Measurements from ENCODE around the gene EPM2A. TPM values are rescaled to one million over a fixed set of nuclear protein-coding genes. Genes with fewer than 3 reads are reported as not detected.
A peak's percentile ranks its signal among the peaks of the same experiment; 100 is the strongest.
"Not testable (repeated sequence)": the region's sequence is repeated elsewhere in the genome, so short reads cannot be mapped to it uniquely, and the experiment has no call there.

EPM2A gene
- total RNA-seq: 16.5 TPM

DNA sequence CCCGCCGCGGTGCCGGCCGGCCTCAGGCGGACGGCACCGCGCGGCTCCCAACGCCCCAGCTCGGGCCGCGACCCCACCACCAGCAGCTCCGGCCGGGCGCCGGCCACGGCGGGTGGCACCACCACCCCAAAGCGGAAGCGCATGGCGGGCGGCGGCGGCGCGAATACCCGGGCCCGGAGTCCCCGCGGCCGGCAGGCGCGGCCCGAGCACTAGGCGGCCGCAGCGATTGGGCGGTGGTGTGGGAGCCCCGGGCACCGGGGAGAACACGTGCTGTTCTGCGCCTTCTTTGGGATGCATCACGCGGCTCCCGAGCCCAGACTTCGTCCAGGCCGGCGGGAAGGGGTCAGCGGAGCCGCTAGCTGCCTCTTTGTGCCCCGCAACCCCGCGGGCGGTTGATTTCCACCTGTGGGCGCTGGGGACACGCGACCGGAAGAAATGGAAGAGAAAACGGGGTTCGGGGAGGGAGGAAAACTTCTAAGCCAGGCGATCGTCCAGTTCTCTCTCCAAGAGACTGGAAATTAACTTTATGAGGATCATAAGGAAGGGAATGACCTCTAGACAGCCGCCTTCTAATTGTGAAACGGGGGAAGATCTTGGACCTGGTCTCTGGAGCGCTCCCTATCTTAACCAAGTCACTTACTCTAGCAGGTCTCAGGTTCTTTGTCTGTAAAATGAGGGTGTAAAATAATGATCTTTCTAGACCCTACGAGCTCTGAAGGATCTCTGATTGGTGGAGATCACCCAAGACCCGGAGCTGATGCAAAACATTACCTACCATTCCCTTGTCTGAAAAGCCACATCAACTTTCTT lies at the start of gene EPM2A:
Gene EPM2A, minus strand, starts transcription at position 165 of the 810 bp plus-strand sequence. Its CDS starts 22 bp downstream, at position 143.
- DNase-seq (ENCODE audit: low spot score): peak; percentile 83

DNA sequence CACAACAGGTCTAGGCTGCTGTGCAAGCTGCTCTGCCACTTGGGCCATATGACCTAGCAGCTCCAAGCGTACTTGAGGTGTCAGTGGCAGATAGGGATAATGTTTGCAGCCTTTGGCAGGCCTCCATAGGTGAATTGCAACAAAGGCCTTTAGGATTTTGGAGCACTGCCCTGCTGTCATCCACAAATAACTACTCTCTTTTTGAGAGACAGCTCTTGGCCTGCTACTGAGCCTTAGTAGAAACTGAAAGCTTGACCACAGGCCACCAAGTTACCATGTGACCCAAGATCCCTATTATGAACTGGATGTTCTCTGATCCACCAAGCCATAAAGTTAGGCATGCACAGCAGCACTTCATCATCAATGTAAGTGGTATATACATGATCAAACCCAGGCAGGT lies 49.4 kb upstream of the EPM2A start:
- no peak for DNase-seq (ENCODE audit: low spot score)

DNA sequence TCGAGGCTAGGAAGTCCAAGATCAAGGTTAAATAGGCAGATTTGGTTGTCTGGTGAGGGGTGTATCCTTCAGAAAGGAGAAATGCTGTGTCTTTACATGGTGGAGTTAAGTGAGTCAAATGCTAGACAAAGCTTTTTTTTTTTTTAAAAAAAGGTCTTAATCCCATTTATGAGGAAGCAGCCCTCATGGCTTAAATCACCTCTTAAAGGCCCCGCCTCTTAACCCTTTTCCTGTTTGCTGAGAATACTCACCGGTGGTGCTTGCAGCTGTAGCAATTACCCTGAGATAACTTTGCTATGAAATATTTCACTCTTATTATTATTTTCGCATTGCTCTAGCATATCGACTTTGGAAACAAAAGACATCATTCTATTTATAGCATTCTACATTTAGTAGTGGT lies 48.5 kb upstream of the EPM2A start:
- DNase-seq (ENCODE audit: low spot score): no peak

DNA sequence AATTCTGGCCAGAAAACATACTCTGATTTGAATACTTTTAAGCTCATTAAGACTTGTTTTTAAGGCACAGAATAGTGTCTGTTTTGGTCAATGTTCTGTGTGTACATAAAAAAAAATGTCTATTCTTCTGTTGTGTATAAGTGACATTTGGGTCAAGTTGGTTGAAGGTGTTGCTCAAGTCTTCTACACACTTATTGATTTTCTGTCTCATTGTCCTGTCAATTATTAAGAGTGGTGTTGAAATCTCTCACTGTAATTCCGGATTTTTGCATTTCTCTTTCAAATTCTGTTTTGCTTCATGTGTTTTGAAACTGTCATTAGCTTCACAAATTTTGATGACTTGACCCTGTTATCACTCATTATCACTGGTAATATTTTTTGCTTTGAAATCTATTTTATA lies 37.5 kb upstream of the EPM2A start:
- DNase-seq (ENCODE audit: low spot score): no peak

DNA sequence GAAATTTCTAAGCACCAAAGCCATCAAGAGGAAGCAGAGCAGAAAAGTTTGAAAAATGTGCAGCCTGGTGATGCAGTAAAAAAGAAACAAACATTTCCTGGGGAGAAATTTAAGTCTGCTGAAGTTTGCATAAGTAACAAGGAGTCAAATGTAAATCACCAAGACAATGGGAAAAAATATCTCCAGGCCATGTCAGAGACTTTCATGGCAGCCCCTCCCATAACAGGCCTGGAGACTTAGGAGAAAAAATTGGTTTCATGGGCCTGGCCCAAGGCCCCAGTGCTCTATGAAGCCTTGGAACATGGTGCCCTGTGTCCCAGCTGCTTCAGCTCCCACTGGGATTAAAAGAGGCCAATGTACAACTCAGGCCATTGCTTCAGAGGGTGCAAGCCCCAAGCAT lies 30.1 kb upstream of the EPM2A start:
- DNase-seq (ENCODE audit: low spot score): no peak

DNA sequence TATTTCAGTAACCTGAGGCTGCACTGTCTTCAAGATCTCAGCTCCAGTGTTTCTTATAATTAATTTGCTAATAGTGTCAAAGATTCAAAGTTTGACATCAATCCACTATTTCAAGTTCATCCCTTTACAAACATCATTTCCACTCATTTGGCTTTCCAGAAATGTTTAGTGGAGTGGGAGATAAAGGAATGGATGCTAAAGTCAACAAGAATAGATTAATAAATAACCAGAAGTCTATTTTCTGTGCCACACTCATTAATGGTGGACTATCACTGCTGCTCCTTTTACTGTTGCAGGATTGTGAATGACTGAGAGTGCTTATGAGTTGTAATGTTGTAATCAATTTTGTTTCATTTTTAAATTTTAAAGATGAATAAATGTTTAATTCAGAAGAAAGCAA lies 28.4 kb upstream of the EPM2A start:
- no peak for DNase-seq (ENCODE audit: low spot score)

DNA sequence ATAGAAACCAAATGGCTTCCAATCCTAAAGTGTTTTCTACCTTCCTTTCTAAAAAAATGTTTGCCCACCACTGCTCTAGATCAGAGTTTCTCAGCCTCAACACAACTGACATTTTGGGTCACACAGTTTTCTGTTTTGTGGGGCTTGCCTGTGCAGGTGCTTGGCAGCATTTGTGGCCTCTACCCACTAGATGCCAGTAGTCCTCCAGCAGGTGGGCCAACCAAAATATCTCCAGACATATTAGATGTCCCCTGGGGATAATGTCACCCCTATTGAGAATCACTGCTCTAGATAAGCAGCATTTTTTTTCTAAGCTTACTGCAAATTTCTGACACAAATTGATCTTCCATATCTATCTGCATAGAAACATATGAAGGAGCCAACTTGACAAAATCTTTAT lies 26.3 kb upstream of the EPM2A start:
- no peak for DNase-seq (ENCODE audit: low spot score)

DNA sequence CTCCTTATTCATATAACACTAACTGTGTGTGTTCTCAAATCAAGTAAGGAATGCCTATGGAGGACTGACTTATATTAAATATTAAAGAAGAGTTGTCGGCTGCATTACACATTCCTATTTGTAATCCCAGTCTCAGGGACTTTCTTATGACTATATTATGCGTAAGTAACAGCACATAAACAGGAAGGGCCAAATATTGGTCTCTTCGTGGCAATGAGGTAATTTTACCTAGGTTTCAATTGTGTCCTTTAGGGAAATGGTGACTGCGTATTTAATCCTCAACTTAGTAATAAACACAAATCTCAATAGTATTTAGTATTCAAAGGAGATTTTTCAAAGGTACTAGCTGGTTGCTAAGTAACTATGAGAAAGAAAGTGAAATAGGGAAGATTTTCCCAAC lies 22.8 kb upstream of the EPM2A start:
- no peak for DNase-seq (ENCODE audit: low spot score)

DNA sequence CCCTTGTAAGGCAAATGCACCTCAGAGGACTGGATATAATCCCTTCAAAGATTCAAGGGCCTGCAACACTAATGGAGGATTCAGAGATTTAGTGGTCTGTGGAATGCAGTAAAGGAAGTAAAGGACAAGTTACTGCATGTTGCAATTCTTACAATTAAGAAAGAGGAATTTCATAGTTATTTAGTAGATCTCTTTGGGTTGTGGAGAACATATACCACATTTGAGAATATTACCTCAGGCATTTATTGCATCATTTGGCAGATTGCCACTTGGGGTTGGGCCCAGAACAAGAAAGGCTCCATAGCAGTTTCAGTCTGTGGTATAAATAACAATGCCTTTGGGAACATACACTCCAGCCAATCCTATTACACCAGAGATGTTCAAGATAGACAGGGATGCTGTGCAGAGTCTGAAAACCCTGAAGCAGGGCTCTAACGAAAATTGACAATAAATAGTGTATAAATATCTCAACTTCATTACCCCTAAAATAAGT lies 20.9 kb upstream of the EPM2A start:
- no peak for DNase-seq (ENCODE audit: low spot score)

DNA sequence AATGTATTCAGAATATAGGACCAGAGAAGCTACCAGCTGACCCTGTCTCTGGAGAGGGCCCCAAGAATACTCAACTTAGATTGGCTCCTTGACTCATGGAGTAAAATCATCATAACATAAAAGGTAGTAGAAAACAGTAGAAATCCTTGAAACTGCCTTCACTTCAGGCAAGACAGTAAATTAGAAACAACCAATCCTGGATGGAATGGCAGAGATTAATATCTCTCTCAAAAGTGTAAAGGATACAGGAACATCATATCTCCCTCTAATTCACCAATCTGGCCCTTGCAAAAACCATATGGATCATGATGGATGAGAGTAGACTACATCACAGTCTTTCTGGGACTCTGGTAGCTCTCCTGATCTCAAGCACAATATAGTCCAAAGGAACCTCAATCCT lies 20.4 kb upstream of the EPM2A start:
- DNase-seq (ENCODE audit: low spot score): no peak

DNA sequence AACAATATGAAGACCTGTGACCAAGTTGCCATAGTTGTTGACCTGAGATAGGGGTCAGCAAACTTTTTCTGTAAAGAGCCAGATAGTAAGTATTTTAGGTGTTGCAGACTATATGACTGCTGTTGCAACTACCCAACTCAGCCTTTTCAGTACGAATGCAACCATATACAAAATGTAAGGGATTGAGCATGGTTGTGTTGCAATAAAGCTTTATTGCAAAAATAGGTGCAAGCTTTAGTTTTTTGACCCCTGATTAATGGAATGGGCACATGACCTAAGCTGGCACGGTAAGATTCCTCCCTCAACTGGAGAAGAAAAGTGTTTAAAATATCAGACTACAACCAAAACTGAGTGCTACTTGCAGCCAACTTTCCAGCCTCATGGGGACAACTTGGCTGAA lies 17.3 kb upstream of the EPM2A start:
- DNase-seq (ENCODE audit: low spot score): no peak

DNA sequence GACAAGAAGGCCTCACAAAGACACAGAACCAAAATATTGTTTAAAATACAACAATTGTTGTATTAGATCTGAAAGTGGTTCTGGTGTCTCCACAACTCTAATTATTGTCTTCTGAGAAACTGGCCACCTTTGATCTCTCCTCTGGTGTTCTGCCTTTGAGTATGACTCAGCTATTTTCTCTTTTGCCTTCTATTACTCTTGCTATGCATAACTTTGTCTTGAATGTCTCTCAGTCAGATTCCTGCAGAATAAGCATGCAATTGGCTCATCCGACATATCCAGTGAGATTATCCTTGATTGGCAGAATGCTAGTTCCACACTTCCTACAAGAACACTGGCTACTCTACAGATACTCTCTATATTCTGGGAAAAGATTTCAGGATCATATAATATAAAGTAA lies 14.3 kb upstream of the EPM2A start:
- no peak for DNase-seq (ENCODE audit: low spot score)

DNA sequence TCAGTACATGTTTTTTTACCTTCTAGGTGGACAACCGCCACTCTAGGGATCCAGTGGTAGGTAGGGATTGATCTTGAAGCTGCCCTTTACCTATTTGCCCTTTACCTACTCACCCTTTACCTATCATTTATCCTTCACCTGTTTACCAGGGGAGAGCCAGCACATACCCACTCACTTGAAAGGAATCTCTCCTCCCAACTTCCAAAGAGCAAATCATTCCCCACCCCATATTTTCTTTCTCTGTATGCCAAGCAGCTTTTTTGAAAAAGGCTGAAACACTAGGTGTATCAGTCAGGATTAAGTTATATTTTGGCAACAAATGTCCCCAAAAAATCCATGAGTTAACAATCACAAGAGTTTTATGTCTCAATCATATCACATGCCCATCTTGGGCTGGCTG lies 10.5 kb upstream of the EPM2A start:
- no peak for DNase-seq (ENCODE audit: low spot score)

DNA sequence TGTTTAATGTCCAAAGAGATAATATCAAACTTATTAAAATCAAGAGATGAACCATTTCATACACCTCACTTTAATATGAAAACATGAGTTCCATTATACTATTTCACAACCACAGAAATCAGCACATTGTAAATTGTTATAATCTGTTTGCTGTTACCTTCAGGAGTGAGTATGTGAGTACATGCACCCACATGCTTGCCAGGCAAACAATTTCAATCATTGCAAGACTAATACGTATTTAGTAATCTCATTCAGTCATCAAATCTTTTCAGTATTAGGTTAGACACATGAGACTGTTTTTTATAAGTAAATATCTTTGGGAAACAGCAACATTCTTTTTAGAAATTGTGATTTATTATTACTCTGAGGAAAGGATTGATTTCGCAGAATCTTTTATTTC lies 9.3 kb upstream of the EPM2A start:
- DNase-seq (ENCODE audit: low spot score): no peak

DNA sequence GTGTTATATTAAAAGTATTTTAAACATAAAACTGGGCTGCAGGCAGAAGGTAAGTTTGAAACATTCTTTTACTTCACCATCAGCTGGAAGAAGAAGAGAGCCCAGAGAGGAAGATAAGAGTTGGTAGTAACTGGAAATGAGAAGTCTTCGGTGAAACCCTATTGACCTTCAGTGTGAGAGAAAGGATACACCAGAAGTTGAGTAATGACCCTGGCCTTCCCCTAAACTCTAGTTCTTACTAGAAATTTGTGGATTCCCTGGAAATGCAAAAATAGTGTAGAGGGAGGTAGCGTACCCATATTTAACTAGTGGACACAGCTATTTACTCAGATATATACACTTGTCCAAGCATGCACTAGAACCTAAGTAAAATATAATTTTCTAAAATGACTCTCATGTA lies 8.0 kb upstream of the EPM2A start:
- no peak for DNase-seq (ENCODE audit: low spot score)

DNA sequence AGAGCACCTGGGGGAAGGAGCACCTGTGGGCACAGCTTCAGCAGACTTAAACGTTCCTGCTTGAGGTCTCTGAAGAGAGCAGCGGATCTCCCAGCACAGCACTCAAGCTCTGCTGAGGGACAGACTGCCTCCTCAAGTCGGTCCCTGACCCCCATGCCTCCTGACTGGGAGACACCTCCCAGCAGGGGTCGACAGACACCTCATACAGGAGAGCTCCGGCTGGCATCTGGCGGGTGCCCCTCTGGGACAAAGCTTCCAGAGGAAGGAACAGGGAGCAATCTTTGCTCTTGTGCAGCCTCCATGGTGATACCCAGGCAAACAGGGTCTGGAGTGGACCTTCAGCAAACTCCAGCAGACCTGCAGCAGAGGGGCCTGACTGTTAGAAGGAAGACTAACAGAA lies 7.2 kb upstream of the EPM2A start:
- DNase-seq (ENCODE audit: low spot score): not testable (repeated sequence)

DNA sequence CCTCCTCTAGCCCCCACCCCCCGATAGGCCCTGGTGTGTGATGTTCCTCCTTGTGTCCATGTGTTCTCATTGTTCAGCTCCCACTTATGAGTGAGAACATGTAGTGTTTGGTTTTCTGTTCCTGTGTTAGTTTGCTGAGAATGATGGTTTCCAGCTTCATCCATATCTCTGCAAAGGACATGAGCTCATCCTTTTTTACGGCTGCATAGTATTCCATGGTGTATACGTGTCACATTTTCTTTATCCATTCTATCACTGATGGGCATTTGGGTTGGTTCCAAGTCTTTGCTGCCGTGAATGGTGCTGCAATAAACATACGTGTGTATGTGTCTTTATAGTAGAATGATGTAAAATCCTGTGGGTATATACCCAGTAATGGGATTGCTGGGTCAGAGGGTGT lies 4.4 kb upstream of the EPM2A start:
- not testable (repeated sequence) for DNase-seq (ENCODE audit: low spot score)

DNA sequence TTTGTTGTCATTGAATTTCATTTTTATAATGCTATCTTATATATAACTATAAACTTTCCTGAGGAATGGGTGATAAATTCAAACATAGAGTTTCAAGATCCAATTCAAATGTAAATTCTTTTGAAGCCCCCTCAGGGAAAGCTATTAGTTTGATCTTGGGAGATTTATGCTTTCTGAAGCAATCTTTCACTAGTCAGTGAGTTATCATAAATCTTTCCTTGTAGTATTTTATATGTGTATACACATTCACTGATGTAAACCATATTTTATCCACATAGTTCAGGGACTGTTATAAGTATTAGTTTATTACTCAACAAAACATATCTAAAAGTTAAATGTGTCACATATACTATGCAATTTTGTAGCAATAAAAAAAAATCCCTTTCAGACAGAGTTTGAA lies 2.9 kb upstream of the EPM2A start:
- no peak for DNase-seq (ENCODE audit: low spot score)

DNA sequence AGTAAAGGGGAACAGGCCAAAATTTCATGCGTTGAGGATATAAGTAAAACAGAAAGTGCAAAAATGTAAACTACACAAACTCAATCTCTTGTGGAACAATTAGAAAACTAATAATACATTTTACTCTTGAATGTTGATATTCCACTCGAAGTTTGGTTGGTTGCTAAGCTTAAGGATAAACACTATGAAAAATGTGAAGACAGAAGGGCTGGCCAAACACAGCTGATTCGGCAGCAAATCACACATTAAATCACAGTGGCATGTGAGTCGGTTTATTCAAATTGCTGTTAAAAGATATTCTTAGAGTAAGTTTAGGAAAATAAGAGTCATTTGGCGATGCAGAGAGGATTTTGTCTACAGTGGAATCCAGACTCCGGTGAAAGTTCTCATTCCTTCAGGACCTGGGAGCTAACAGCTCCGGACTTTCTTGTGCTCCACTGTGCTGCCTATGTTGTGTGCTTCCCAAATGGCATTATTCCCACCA lies 1.4 kb upstream of the EPM2A start:
- no peak for DNase-seq (ENCODE audit: low spot score)

DNA sequence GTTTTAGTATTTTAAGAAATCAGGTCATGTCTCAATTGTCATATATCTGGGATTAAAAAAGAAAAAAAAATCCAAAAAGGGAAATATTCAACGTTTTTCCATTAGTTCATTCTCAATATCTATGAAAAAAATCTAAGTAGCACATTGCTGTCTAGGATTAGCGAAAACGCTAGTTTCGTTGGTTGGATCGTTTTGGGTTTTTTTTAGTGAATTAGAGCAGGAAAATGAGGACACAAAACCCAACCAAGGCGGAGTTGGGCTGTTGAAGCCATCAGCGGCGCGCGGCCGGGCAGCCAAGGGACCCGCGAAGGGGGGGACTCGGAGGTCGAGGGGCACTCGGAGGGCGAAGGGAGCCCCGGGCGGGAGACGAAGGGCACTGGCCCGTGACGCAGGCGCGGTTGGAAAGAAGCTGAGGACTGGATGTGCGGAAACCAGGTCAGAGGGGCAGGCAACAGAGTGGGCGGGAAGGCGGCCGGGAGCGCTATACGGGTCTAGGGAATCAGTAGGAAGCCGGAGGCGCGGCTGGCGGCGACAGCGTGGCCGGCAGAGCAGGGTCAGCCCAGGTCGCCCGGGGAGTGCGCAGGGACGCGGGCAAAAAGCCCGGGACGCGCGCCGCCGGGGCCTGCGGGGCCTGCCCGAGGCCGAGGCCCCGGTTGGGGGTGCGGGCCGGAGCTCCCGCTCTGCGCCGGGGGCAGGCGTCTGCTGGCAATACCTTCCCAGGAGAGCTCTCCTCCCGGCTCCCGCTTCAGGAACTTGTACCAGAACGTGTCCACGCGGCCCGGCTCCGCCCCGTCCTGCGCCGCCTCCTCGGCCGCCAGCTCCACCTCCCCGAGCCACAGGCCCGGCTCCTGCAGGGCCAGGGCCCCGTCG lies 599 bp downstream of the EPM2A start:
- peak; percentile 89 for DNase-seq (ENCODE audit: low spot score)

DNA sequence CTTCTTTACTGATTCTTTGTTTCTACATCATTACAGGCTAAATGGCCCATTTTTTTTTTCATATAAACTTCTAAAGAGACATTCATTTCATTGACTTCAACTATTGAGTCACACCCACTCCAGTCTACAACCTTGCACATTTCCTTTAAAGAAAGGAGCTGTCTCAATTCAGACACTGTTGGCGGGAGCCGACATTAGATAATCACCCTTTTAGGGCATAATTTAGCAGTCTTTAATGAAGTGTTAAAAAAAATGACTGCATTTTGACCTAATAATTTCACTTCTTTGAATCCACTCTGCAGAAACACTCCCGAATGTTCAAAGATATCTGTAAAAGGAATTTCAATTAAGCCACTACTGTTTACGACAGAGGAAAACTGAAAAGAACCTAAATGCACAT lies 1.5 kb downstream of the EPM2A start:
- DNase-seq (ENCODE audit: low spot score): no peak

DNA sequence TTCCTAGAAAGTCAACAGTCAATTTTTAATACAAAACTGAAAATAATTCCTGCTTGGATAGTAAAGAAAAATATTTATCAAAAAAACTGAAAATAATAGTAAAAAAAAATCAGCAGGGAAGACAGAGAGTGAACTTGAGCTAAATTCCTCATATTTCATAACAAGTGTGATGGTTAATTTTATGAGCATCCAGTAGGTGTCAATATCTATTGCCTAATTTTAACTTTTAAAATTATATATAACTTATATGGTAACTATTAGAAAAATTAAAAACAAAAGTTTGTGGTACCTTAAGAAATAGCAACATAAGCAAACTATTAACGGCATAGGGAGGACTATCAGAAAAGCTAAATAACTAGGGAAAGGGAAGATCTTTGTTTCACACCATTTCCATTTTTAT lies 2.1 kb downstream of the EPM2A start:
- DNase-seq (ENCODE audit: low spot score): no peak

DNA sequence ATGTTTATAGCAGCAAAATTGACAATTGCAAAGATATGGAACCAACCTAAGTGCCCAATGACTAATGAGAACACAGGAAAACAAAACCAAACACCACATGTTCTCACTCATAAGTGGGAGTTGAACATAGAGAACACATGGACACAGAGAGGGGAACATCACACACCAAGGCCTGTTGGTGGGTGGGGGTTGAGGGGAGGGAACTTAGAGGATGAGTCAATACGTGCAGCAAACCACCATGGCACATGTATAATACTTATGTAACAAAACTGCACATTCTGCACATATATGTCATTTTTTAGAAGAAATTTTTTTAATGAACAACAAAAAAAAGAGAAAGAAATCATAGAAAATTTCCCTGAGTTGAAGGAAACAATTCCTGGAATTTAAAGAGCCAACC lies 3.9 kb downstream of the EPM2A start:
- DNase-seq (ENCODE audit: low spot score): no peak

Measured in mucosa of gallbladder (tissue), 1 donor.